Measurements from ENCODE around the gene PRKCQ. TPM values are rescaled to one million over a fixed set of nuclear protein-coding genes. Genes with fewer than 3 reads are reported as not detected.

Gene PRKCQ
- total and polyA plus RNA-seq, 2 of the 4 experiments (the other 2 are of a cell fraction) = under 0.01 to 0.03 TPM

GRCh38 chr10:6493521-6494441, 86.3 kb downstream of the PRKCQ start:
- Histone ChIP-seq H2AFZ (replicated peaks; ENCODE audit: low read length, poor library complexity) (no peak overlapping the region), H3K4me1 (ENCODE audit: control insufficient read depth, insufficient read depth, low read length) (no peaks in the 10 kb centered on the region), H2AK5ac (ENCODE audit: low read depth, low read length) (no peak overlapping the region), H3K9me3 (ENCODE audit: control insufficient read depth, insufficient read depth, low read length) (no peaks in the 10 kb centered on the region), H3K9ac (ENCODE audit: low read depth, low read length) (no peak overlapping the region), H2BK15ac (ENCODE audit: low read depth, low read length) (no peak overlapping the region), H3K4ac (ENCODE audit: low read depth, low read length) (no peak overlapping the region), H3K14ac (replicated peaks; ENCODE audit: low read depth, low read length) (no peak overlapping the region), H4K91ac (ENCODE audit: insufficient read depth, low read depth, low read length) (no peak overlapping the region), H3K56ac (ENCODE audit: extremely low read depth, insufficient read depth, low read length) (no peak overlapping the region), H2BK5ac (ENCODE audit: low read depth, low read length, poor library complexity, severe bottlenecking) (no peak overlapping the region), H3K79me1 (ENCODE audit: low read depth in 1 of 2, low read length in 2 of 2) (no peaks in the 10 kb centered on the region), H4K20me1 (ENCODE audit: insufficient read depth, low read length) (no peaks in the 10 kb centered on the region), H3K9me1 (ENCODE audit: insufficient read depth, low read length) (no peaks in the 10 kb centered on the region), H3K18ac (ENCODE audit: low read depth, low read length) (no peak overlapping the region), H3K36me3 (ENCODE audit: control insufficient read depth, insufficient read depth, low read length) (no peaks in the 10 kb centered on the region), H2BK20ac (ENCODE audit: low read depth, low read length) (no peak overlapping the region), H3K4me2 (ENCODE audit: low read depth, low read length) (no peak overlapping the region), H2AK9ac (replicated peaks; ENCODE audit: low read depth, low read length, poor library complexity) (no peak overlapping the region), H3K23ac (ENCODE audit: low read depth, low read length) (no peak overlapping the region), H2BK120ac (ENCODE audit: low read depth, low read length) (no peak overlapping the region), H4K8ac (ENCODE audit: low read depth in 2 of 2, low read length in 2 of 2) (no peak overlapping the region), H3K4me3 (ENCODE audit: insufficient read depth, low read depth, low read length) (no peak overlapping the region), H3K27me3 (ENCODE audit: control insufficient read depth, insufficient read depth, low read length) (peaks cover 10% of the 10 kb centered on the region), H4K5ac (ENCODE audit: low read depth, low read length) (no peak overlapping the region), H3K27ac (ENCODE audit: insufficient read depth, low read length) (no peak overlapping the region)
- TF ChIP-seq RFX5 (IDR thresholded peaks at IDR 0.05; ENCODE audit: low read depth, low read length) = no peak
- no peak for TF ChIP-seq BHLHE40 (IDR thresholded peaks at IDR 0.05; ENCODE audit: low read depth, low read length)
- TF ChIP-seq RCOR1 (IDR thresholded peaks at IDR 0.05; ENCODE audit: insufficient replicate concordance, low read length) = no peak
- no peak for TF ChIP-seq CTCF (conservative IDR thresholded peaks at IDR 0.05; ENCODE audit: low read depth, low read length)
- TF ChIP-seq MAFK (IDR thresholded peaks at IDR 0.05; ENCODE audit: low read depth, low read length) = no peak
- no peak for TF ChIP-seq FOS (IDR thresholded peaks at IDR 0.05; ENCODE audit: low read depth, low read length)
- TF ChIP-seq CHD1 (IDR thresholded peaks at IDR 0.05; ENCODE audit: low read depth, low read length) = no peak
- no peak for TF ChIP-seq SMC3 (IDR thresholded peaks at IDR 0.05; ENCODE audit: low read depth, low read length)
- no peak for TF ChIP-seq NFE2L2 (IDR thresholded peaks at IDR 0.05; ENCODE audit: low read depth, low read length)
- TF ChIP-seq RAD21 (IDR thresholded peaks at IDR 0.05; ENCODE audit: low read length) = no peak
- TF ChIP-seq ELK1 (IDR thresholded peaks at IDR 0.05; ENCODE audit: borderline replicate concordance, low read depth, low read length) = no peak
- TF ChIP-seq MAZ (IDR thresholded peaks at IDR 0.05; ENCODE audit: borderline replicate concordance, low read depth, low read length) = no peak
- TF ChIP-seq MXI1 (IDR thresholded peaks at IDR 0.05; ENCODE audit: borderline replicate concordance, low read depth, low read length) = no peak
- no peak for TF ChIP-seq POLR2A (IDR thresholded peaks at IDR 0.05; ENCODE audit: low read depth, low read length)
- ChIA-PET POLR2A (ENCODE audit: unreplicated experiment) (no interaction called here), CTCF (no interaction called here)
- WGBS, 2 experiments (ENCODE audit: extremely low coverage in 2 of 2, insufficient read length in 1 of 2) = 59% methylated on average over 7 of the region's 11 CpGs; no CpG with 5 or more reads in 1 of the 2 experiments
- intact Hi-C loops (cut with micrococcal nuclease) = no loop called here
- BruUV-seq (replicated peaks) = no TSS peak
- dilution Hi-C loops (cut with HindIII; ENCODE audit: low sequenced_read_pairs, unreplicated experiment) = no loop called here
- in situ Hi-C loops (cut with MboI; ENCODE audit: low sequenced_read_pairs) = no loop called here
- peak; percentile 11 for DNase-seq
- ATAC-seq (ENCODE audit: low read depth) = no peak
